HCT116 (cell line): ENCODE data around the gene SMC6. TPM values are rescaled to one million over a fixed set of nuclear protein-coding genes. Genes with fewer than 3 reads are reported as not detected.

Source experiments
- ATAC-seq: fragments of 200-7000 bp; cut with Tn5 transposase; 2 replicates; pipeline ENCODE4 v1.9.1; 2020; ENCODE audit warnings: mild to moderate bottlenecking, moderate library complexity
- BruUV-seq: library from RNA; stranded (reverse); fragments of 400-500 nt; replicated peaks from 2 replicates; lab custom pipeline; 2021; lab: Mats Ljungman, UMichigan
- CTCF ChIA-PET: fragments of 300-600 bp; sonication (Branson Sonifier 250); formaldehyde crosslinking; loops from one replicate; lab custom pipeline; 2021; ENCODE audit warnings: antibody characterized with exemption; lab: Charles Lee
- POLR2A ChIA-PET: fragments of 300-600, 350-600 bp; sonication (Branson Sonifier 250); formaldehyde crosslinking; loops from one replicate; lab custom pipeline; 2021; ENCODE audit warnings: antibody characterized with exemption; lab: Charles Lee
- RAD21 ChIA-PET, 2 experiments: fragments of 300-600 bp; sonication (Branson Sonifier 250); formaldehyde crosslinking; loops; one replicate each; lab custom pipeline; 2023; ENCODE audit warnings: low total read pairs in 2 of 2; ENCODE audit not compliant: uncharacterized antibody in 2 of 2, unreplicated experiment in 2 of 2, low non-redundant PET in 1 of 2; lab: Charles Lee
- DNase-seq: peaks from one replicate; pipeline ENCODE4 v3.0.0-alpha.2; 2010; ENCODE audit warnings: low read depth, low spot score
- H2AFZ ChIP-seq: fragments of 200-600 bp; shearing (Covaris generic), sonication (generic); 2 replicates; pipeline ENCODE4 v1.6.1; 2017; ENCODE audit warnings: low read depth, mixed run types, mixed read lengths, antibody characterized with exemption, low read length; ENCODE audit not compliant: poor library complexity, severe bottlenecking
- H3K27ac ChIP-seq: 2 replicates; pipeline ENCODE4 v1.5.1; 2012; ENCODE audit warnings: low read depth, low read length
- H3K27me3 ChIP-seq: fragments of 200-600 bp; sonication (generic); 2 replicates; pipeline ENCODE4 v1.6.1; 2016; ENCODE audit warnings: mixed run types, low read length, mixed read lengths; ENCODE audit not compliant: insufficient read depth
- H3K36me3 ChIP-seq, 2 experiments: fragments of 200-500 bp in 1 of 2; fragments of 200-600 bp in 1 of 2; sonication (Bioruptor generic) in 1 of 2; sonication (generic) in 1 of 2; 2 replicates each; pipeline versions ENCODE4 v1.5.1 to v1.6.1; 2014 to 2016; ENCODE audit warnings: low read length in 2 of 2, inconsistent platforms in 1 of 2, mixed read lengths in 1 of 2, mixed run types in 1 of 2; ENCODE audit not compliant: insufficient read depth in 2 of 2, control insufficient read depth in 1 of 2
- H3K4me1 ChIP-seq, 2 experiments: fragments of 200-600 bp in 1 of 2; sonication (generic) in 1 of 2; 2 replicates each; pipeline versions ENCODE4 v1.5.1 to v1.6.1; 2012 to 2017; ENCODE audit warnings: low read length in 2 of 2, inconsistent platforms in 1 of 2, mild to moderate bottlenecking in 1 of 2, mixed read lengths in 1 of 2, mixed run types in 1 of 2, moderate library complexity in 1 of 2; ENCODE audit not compliant: insufficient read depth in 2 of 2, control insufficient read depth in 1 of 2
- H3K4me2 ChIP-seq: fragments of 200-600 bp; sonication (generic); 2 replicates; pipeline ENCODE4 v1.6.1; 2017; ENCODE audit warnings: mixed run types, low read length, mixed read lengths
- H3K4me3 ChIP-seq, 2 experiments: fragments of 200-600 bp in 1 of 2; sonication (generic) in 1 of 2; replicated peaks in 1 of 2; 2 replicates each; pipeline ENCODE4 v1.5.1; 2011 to 2016; ENCODE audit warnings: low read length in 2 of 2, control low read depth in 1 of 2, low read depth in 1 of 2, mild to moderate bottlenecking in 1 of 2, mixed read lengths in 1 of 2, mixed run types in 1 of 2
- H3K79me2 ChIP-seq: fragments of 200-600 bp; sonication (generic); 2 replicates; pipeline ENCODE4 v1.6.1; 2017; ENCODE audit warnings: mild to moderate bottlenecking, mixed run types, low read length, moderate library complexity, mixed read lengths; ENCODE audit not compliant: insufficient read depth
- H3K9ac ChIP-seq: fragments of 200-600 bp; sonication (generic); 2 replicates; pipeline ENCODE4 v1.6.1; 2016; ENCODE audit warnings: low read length, mixed read lengths
- H3K9me2 ChIP-seq: fragments of 200-600 bp; sonication (generic), shearing (Covaris generic); 2 replicates; pipeline ENCODE4 v1.6.1; 2017; ENCODE audit warnings: mixed run types, mild to moderate bottlenecking, moderate library complexity; ENCODE audit not compliant: insufficient read depth
- H3K9me3 ChIP-seq, 2 experiments: fragments of 200-500 bp in 1 of 2; fragments of 200-600 bp in 1 of 2; sonication (Bioruptor generic) in 1 of 2; sonication (generic) in 1 of 2; 2 replicates each; pipeline ENCODE4 v1.6.1; 2014 to 2017; ENCODE audit warnings: low read length in 2 of 2, mixed read lengths in 2 of 2, inconsistent platforms in 1 of 2, low read depth in 1 of 2, mild to moderate bottlenecking in 1 of 2, mixed run types in 1 of 2, moderate library complexity in 1 of 2; ENCODE audit not compliant: control insufficient read depth in 1 of 2, insufficient read depth in 1 of 2
- H4K20me1 ChIP-seq: fragments of 200-600 bp; sonication (generic), shearing (Covaris generic); 2 replicates; pipeline ENCODE4 v1.6.1; 2017; ENCODE audit warnings: mixed run types, mild to moderate bottlenecking, moderate library complexity; ENCODE audit not compliant: insufficient read depth
- CEBPB ChIP-seq: IDR thresholded peaks from 2 replicates; pipeline ENCODE4 v1.6.1; 2012; ENCODE audit warnings: low read depth
- POLR2A ChIP-seq: IDR thresholded peaks from 2 replicates; pipeline ENCODE4 v1.7.0; 2011; ENCODE audit warnings: borderline replicate concordance; ENCODE audit not compliant: insufficient read depth, insufficient read length; ENCODE audit errors: extremely low read depth
- RAD21 ChIP-seq: IDR thresholded peaks from 2 replicates; pipeline ENCODE4 v1.6.1; 2012; ENCODE audit warnings: low read depth, mild to moderate bottlenecking
- SIN3A ChIP-seq: IDR thresholded peaks from 2 replicates; pipeline ENCODE4 v1.6.1; 2012; ENCODE audit warnings: low read depth
- SP1 ChIP-seq: IDR thresholded peaks from 2 replicates; pipeline ENCODE4 v1.6.1; 2012; ENCODE audit warnings: low read depth
- SRF ChIP-seq: IDR thresholded peaks from 2 replicates; pipeline ENCODE4 v1.6.1; 2012; ENCODE audit warnings: low read depth
- ZNF274 ChIP-seq: fragments of 200-500 bp; sonication (Bioruptor generic); IDR thresholded peaks from 2 replicates; pipeline ENCODE4 v1.6.1; 2014; ENCODE audit warnings: mild to moderate bottlenecking, low read depth, low read length, inconsistent platforms
- intact Hi-C: fragments of 100-400 bp; cut with micrococcal nuclease; formaldehyde crosslinking; loops from 2 replicates; pipeline ENCODE4 v1.10.0; 2022
- total RNA-seq: library from RNA; stranded (reverse); gene quantifications from one replicate; pipeline ENCODE4 v1.2.1, GENCODE V29; 2021; ENCODE audit not compliant: unreplicated experiment

SMC6 gene
- total RNA-seq, 1 experiment from 2014 or later, result 26.4 TPM

- Histone ChIP-seq H3K4me2 (no peak overlapping the region), H4K20me1 (no peaks in the 10 kb centered on the region), H3K36me3 (no peaks in the 10 kb centered on the region)
- DNase-seq, result no peak
- no peak for TF ChIP-seq CEBPB
- TF ChIP-seq, all 23 proteins: peak for 0
- H3K9ac ChIP-seq, result no peak overlapping the region
- H3K27ac ChIP-seq, result no peak overlapping the region
- H3K79me2 ChIP-seq, result no peaks in the 10 kb centered on the region
- H3K4me1 ChIP-seq, result no peaks in the 10 kb centered on the region
- ATAC-seq, result no peak
- CTCF ChIA-PET, result no interaction called here
- H3K9me3 ChIP-seq, result no peaks in the 10 kb centered on the region
- peaks cover 19% of the 10 kb centered on the region for H3K27me3 ChIP-seq
- no peak overlapping the region for H3K4me3 ChIP-seq
- no peaks in the 10 kb centered on the region for H3K9me2 ChIP-seq
- BruUV-seq, result no TSS peak
- RAD21 ChIA-PET, result no interaction called here
- H2AFZ ChIP-seq, result no peak overlapping the region
- intact Hi-C loops, result no loop called here
- POLR2A ChIA-PET, result interaction anchor here (0.6 kb wide), 1 partner anchor 141 kb away, joined by 4 read pairs; no protein-coding TSS in a partner anchor
Observed at GRCh38 chr2:17792515-17792914, 38.9 kb upstream of the SMC6 start.

GRCh38 chr2:17791817-17792130, 38.2 kb upstream of the SMC6 start:
- H2AFZ ChIP-seq, result no peak overlapping the region
- H3K4me1 ChIP-seq, result no peaks in the 10 kb centered on the region
- no peaks in the 10 kb centered on the region for H4K20me1 ChIP-seq
- H3K27me3 ChIP-seq, result peaks cover 19% of the 10 kb centered on the region
- ATAC-seq (no peak), DNase-seq (no peak)
- H3K27ac ChIP-seq, result no peak overlapping the region
- H3K36me3 ChIP-seq, result no peaks in the 10 kb centered on the region
- ChIA-PET RAD21 (no interaction called here), CTCF (no interaction called here), POLR2A (no interaction called here)
- H3K9me3 ChIP-seq, result no peaks in the 10 kb centered on the region
- H3K9me2 ChIP-seq, result no peaks in the 10 kb centered on the region
- no peaks in the 10 kb centered on the region for H3K79me2 ChIP-seq
- no peak overlapping the region for H3K4me3 ChIP-seq
- H3K4me2 ChIP-seq, result no peak overlapping the region
- no TSS peak for BruUV-seq
- H3K9ac ChIP-seq, result no peak overlapping the region
- TF ChIP-seq SIN3A (no peak), SP1 (no peak), RAD21 (no peak), POLR2A (no peak), CEBPB (no peak), ZNF274 (no peak), SRF (no peak)
- intact Hi-C loops, result no loop called here
